ENCODE data around the gene SLC2A4RG.

The SLC2A4RG gene

GRCh38 chr20:63782051-63782471, 42.5 kb downstream of the SLC2A4RG start:
- FAIRE-seq: no peak

GRCh38 chr20:63782521-63782971, 43.0 kb downstream of the SLC2A4RG start:
- FAIRE-seq: no peak

- FAIRE-seq: no peak
Measured at GRCh38 chr20:63783970-63784369, 44.4 kb downstream of the SLC2A4RG start.

GRCh38 chr20:63785691-63786131, 46.1 kb downstream of the SLC2A4RG start:
- FAIRE-seq: no peak

- no peak for FAIRE-seq
Measured at GRCh38 chr20:63787302-63787701, 47.7 kb downstream of the SLC2A4RG start.

- no peak for FAIRE-seq
Measured at GRCh38 chr20:63787749-63788148, 48.2 kb downstream of the SLC2A4RG start.

GRCh38 chr20:63789836-63790571, 50.4 kb downstream of the SLC2A4RG start:
- no peak for FAIRE-seq

- no peak for FAIRE-seq
Measured at GRCh38 chr20:63790572-63791168, 51.1 kb downstream of the SLC2A4RG start.

- no peak for FAIRE-seq
Measured at GRCh38 chr20:63791497-63792156, 52.1 kb downstream of the SLC2A4RG start.

- no peak for FAIRE-seq
Measured at GRCh38 chr20:63792866-63793265, 53.3 kb downstream of the SLC2A4RG start.

Measured in G401.6 (cell line).